PC-9 (cell line): ENCODE measurements around the gene STYK1.

Experiments
- EZH2 ChIP-seq: fragments of 200-600 bp; sonication (generic); IDR thresholded peaks from 2 replicates; pipeline ENCODE4 v1.8.0; 2017; ENCODE audit warnings: antibody characterized with exemption, low read depth
- TF ChIP-seq, protein P1 (sequence below): fragments of 200-600 bp; sonication (generic); conservative IDR thresholded peaks from 2 replicates; pipeline ENCODE4 v1.6.1; 2017; ENCODE audit warnings: mixed run types, antibody characterized with exemption, mild to moderate bottlenecking, moderate library complexity

DNA sequence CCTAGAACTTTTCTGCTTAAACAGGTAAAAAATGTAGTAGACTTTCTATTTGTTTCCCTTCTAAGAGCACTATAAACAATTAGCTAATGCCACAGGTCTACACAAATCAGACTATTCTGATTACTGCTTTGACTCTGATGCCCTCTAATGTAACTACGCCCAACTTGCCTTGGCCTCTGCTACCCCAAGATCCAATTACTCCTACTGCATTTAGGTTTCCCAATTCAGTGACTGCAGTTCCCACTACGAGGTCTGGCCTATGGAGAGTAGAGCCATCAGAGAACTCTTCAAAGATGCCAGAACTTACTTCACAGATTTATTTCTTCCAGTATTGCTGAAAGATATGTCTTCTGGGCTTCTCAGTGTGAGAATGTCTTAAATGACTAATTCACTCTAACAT, 15.3 kb upstream of the STYK1 start:
- TF ChIP-seq, protein P1, sequence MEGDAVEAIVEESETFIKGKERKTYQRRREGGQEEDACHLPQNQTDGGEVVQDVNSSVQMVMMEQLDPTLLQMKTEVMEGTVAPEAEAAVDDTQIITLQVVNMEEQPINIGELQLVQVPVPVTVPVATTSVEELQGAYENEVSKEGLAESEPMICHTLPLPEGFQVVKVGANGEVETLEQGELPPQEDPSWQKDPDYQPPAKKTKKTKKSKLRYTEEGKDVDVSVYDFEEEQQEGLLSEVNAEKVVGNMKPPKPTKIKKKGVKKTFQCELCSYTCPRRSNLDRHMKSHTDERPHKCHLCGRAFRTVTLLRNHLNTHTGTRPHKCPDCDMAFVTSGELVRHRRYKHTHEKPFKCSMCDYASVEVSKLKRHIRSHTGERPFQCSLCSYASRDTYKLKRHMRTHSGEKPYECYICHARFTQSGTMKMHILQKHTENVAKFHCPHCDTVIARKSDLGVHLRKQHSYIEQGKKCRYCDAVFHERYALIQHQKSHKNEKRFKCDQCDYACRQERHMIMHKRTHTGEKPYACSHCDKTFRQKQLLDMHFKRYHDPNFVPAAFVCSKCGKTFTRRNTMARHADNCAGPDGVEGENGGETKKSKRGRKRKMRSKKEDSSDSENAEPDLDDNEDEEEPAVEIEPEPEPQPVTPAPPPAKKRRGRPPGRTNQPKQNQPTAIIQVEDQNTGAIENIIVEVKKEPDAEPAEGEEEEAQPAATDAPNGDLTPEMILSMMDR: no peak
- TF ChIP-seq EZH2: no peak
